K562 (cell line): ENCODE data around the gene SLC4A2. TPM values are rescaled to one million over a fixed set of nuclear protein-coding genes. Genes with fewer than 3 reads are reported as not detected.
A peak's percentile ranks its signal among the peaks of the same experiment; 100 is the strongest.
"Not testable (repeated sequence)": the region's sequence is repeated elsewhere in the genome, so short reads cannot be mapped to it uniquely, and the experiment has no call there.

ENCODE experiments used
- AFF4 ChIP-seq: sonication (generic); formaldehyde crosslinking; IDR thresholded peaks from 2 replicates; pipeline ENCODE4 v1.8.0; 2023; ENCODE audit warnings: mild to moderate bottlenecking, missing genetic modification reagents
- BHLHE40 ChIP-seq: IDR thresholded peaks from 2 replicates; pipeline ENCODE4 v1.6.1; 2011; ENCODE audit warnings: low read length, improper control_type of control experiment
- CREB1 ChIP-seq, 2 experiments: sonication (generic) in 1 of 2; formaldehyde crosslinking in 1 of 2; IDR thresholded peaks; 2 replicates each; pipeline versions ENCODE4 v1.6.1 to v1.8.0; 2012 to 2022; ENCODE audit warnings: inconsistent platforms in 1 of 2, mild to moderate bottlenecking in 1 of 2, missing genetic modification reagents in 1 of 2, moderate library complexity in 1 of 2
- DMBX1 ChIP-seq: fragments of 250-450 bp; sonication (Bioruptor Pico); IDR thresholded peaks from 2 replicates; pipeline ENCODE4 v1.8.0; 2022; ENCODE audit warnings: inconsistent platforms, mild to moderate bottlenecking, moderate library complexity, borderline replicate concordance
- ERF ChIP-seq: fragments of 450-650 bp; formaldehyde crosslinking; IDR thresholded peaks from 2 replicates; pipeline ENCODE4 v1.4.0; 2020; ENCODE audit warnings: mild to moderate bottlenecking, mixed read lengths
- IFI16 ChIP-seq: fragments of 250-450 bp; sonication (Bioruptor Pico); IDR thresholded peaks from 2 replicates; pipeline ENCODE4 v2.1.2; 2022; ENCODE audit warnings: mild to moderate bottlenecking, inconsistent platforms
- IRF9 ChIP-seq: fragments of 450-650 bp; IDR thresholded peaks from 2 replicates; pipeline ENCODE4 v1.6.1; 2016; ENCODE audit warnings: missing biosample characterization, missing genetic modification characterization
- KLF16 ChIP-seq: IDR thresholded peaks from 2 replicates; pipeline ENCODE4 v1.6.1; 2016; ENCODE audit warnings: antibody characterized with exemption
- L3MBTL2 ChIP-seq: fragments of 450-650 bp; IDR thresholded peaks from 2 replicates; pipeline ENCODE4 v1.6.1; 2016; ENCODE audit warnings: mild to moderate bottlenecking, moderate library complexity
- LCOR ChIP-seq: sonication (generic); formaldehyde crosslinking; IDR thresholded peaks from 2 replicates; pipeline ENCODE4 v1.8.0; 2022; ENCODE audit warnings: mild to moderate bottlenecking, missing genetic modification reagents
- MCM7 ChIP-seq, 2 experiments: fragments of 450-650 bp; IDR thresholded peaks; 2 replicates each; pipeline ENCODE4 v1.6.1; 2016 to 2018
- MTF1 ChIP-seq: fragments of 250-450 bp; sonication (Bioruptor Pico); IDR thresholded peaks from 2 replicates; pipeline ENCODE4 v1.9.0; 2021; ENCODE audit warnings: moderate library complexity, mild to moderate bottlenecking, inconsistent platforms, borderline replicate concordance
- RAD51 ChIP-seq: fragments of 450-650 bp; IDR thresholded peaks from 2 replicates; pipeline ENCODE4 v1.7.1; 2016; ENCODE audit warnings: low read depth, mild to moderate bottlenecking, borderline replicate concordance
- TEAD4 ChIP-seq, 2 experiments: sonication (generic) in 1 of 2; formaldehyde crosslinking in 1 of 2; IDR thresholded peaks; 2 replicates each; pipeline versions ENCODE4 v1.6.1 to v1.8.0; 2012 to 2022; ENCODE audit warnings: borderline replicate concordance in 1 of 2, inconsistent platforms in 1 of 2, low read length in 1 of 2, mild to moderate bottlenecking in 1 of 2, missing genetic modification reagents in 1 of 2
- ZBTB17 ChIP-seq: fragments of 450-650 bp; formaldehyde crosslinking; IDR thresholded peaks from 2 replicates; pipeline ENCODE4 v1.4.0; 2020; ENCODE audit warnings: mild to moderate bottlenecking
- ZBTB2 ChIP-seq: fragments of 450-650 bp; IDR thresholded peaks from 2 replicates; pipeline ENCODE4 v1.6.1; 2016; ENCODE audit warnings: antibody characterized with exemption
- ZNF134 ChIP-seq: fragments of 250-450 bp; sonication (Bioruptor Pico); conservative IDR thresholded peaks from 2 replicates; pipeline ENCODE4 v1.4.0; 2020
- ZNF175 ChIP-seq: fragments of 200-800 bp; sonication (Bioruptor generic); IDR thresholded peaks from 2 replicates; pipeline ENCODE4 v1.6.1; 2016; ENCODE audit warnings: low read depth, mild to moderate bottlenecking, missing genetic modification characterization, missing compliant biosample characterization
- ZNF311 ChIP-seq: fragments of 250-450 bp; sonication (Bioruptor Pico); IDR thresholded peaks from 2 replicates; pipeline ENCODE4 v1.4.0; 2020; ENCODE audit warnings: mild to moderate bottlenecking, moderate library complexity
- polyA plus RNA-seq, 8 experiments: library from polyadenylated mRNA; depleted of rRNA in 4 of 8; stranded (reverse) in 5 of 8; unstranded in 3 of 8; fragments of >200 nt; fragmentation: Nextera tagmentation in 2 of 8; fragmentation: Illumina TruSeq in 1 of 8; extraction: Ambion mirVana in 2 of 8; extraction: Trizol in 1 of 8; gene quantifications; 2 replicates each; pipeline versions ENCODE4 v1.2.1 to v1.2.3, GENCODE V29; 2011 to 2014; ENCODE audit warnings: inconsistent platforms in 1 of 8, missing spikeins in 1 of 8
- total RNA-seq, 7 experiments: library from RNA; depleted of rRNA in 6 of 7; stranded (reverse); fragments of >200 nt in 6 of 7; fragmentation: Illumina TruSeq in 2 of 7; extraction: Trizol in 2 of 7; gene quantifications; 2 replicates each; pipeline versions ENCODE4 v1.2.1 to v1.2.3, GENCODE V29; 2011 to 2021; ENCODE audit warnings: low replicate concordance in 1 of 7

The SLC4A2 gene
- total and polyA plus RNA-seq, 9 of the 15 experiments (the other 6 are each of a cell fraction or from before 2014, with no cell fraction given) = 11.4 to 375 (median 130) TPM

GRCh38 chr7:151026771-151027727 is 32.3 kb upstream of the SLC4A2 start (continued):
- TF ChIP-seq ERF (peak; percentile 93), KLF16 (peak; percentile 54; the same call in 1 of the 2 replicates), MCM7 (IDR thresholded peaks at IDR 0.05) (0 out of 4 replicates have a peak, but pooled peaks of 1 of the 2 experiments have one; percentile 4), BHLHE40 (peak; percentile 76; the same call in 1 of the 2 replicates), ZNF134 (CRISPR knock-in tag) (peak; percentile 83), AFF4 (CRISPR knock-in tag) (0 out of 2 replicates have a peak, but pooled peaks have one; percentile 25), TEAD4 (IDR thresholded peaks at IDR 0.05; ENCODE audit: low read length) (peak; percentile 72), L3MBTL2 (peak; percentile 88), CREB1 (IDR thresholded peaks at IDR 0.05) (peak; percentile 22; the same call in 1 of the 2 replicates), ZBTB17 (CRISPR knock-in tag) (peak; percentile 95), RAD51 (peak; percentile 75), DMBX1 (peak; percentile 99), ZBTB2 (peak; percentile 64), LCOR (CRISPR knock-in tag) (peak; percentile 55; the same call in 1 of the 2 replicates), ZNF311 (CRISPR knock-in tag) (peak; percentile 98), IFI16 (CRISPR knock-in tag) (peak; percentile 89; the same call in 1 of the 2 replicates), MTF1 (CRISPR knock-in tag) (peak; percentile 40; the same call in 1 of the 2 replicates), IRF9 (peak; percentile 93), ZNF175 (CRISPR knock-in tag) (peak; percentile 96)
- not testable (repeated sequence) for TF ChIP-seq TEAD4 (CRISPR knock-in tag; IDR thresholded peaks at IDR 0.05; ENCODE audit: borderline replicate concordance); CREB1 (CRISPR knock-in tag; IDR thresholded peaks at IDR 0.05)
